GM21367 (cell line): Measurements from ENCODE around the gene GSTT4.
A peak's percentile ranks its signal among the peaks of the same experiment; 100 is the strongest.
"Not testable (repeated sequence)": the region's sequence is repeated elsewhere in the genome, so short reads cannot be mapped to it uniquely, and the experiment has no call there.

Experiments used
- ATAC-seq: cut with Tn5 transposase; IDR thresholded peaks from one replicate; pipeline ENCODE4 v1.9.1; 2021; ENCODE audit not compliant: unreplicated experiment

GSTT4 gene

DNA sequence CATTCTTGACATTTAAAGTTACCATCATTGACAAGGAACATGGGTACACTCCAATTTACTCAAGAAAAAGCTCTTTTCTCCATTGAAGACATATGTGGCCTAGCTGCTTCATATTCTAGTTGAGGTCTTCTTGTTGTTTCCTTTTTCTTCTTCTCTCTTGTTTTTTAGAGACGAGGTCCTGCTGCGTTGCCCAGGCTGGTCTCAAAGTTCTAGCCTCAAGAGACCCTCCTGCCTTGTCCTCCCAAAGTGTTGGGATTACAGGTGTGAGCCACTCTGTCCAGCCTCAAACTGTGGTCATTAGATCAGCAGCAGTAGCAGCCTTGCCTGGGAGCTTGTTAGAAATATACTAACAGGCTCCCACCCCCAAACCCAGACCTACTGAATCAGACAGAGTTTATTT lies 12.2 kb downstream of the GSTT4 start:
- ATAC-seq: not testable (repeated sequence)

DNA sequence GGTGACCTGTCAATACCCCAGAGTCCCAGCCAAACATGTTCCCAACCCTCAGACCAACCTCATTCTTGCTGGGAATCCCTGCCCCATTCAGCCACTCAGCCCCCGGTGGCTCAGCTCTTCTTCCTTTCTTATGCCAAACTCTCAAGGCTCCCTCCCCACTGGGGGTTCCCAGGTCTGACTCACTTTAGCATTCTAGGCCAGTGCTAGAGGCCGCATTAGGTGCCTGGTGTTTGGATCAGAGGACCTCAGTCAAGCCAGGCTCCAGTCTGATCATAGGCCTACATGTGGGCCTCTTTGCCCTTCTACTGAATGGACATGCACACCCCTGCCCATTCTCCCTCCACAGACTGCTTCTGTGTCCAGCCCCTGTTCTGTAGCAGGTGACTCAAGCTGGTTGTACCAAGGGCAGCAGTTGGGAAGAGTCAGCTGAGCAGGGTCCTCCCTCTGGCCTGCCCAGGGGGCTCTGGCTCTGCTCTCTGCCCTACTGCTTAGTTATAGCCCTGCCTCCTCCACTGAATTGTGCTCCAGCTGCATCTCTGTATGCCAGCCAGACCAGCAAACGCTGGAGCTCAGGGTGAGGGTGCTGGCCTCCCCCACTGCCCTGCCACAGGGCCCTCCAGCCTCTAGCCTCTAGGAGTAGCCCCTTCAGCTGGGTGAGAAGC lies 15.5 kb downstream of the GSTT4 start:
- ATAC-seq: not testable (repeated sequence)

DNA sequence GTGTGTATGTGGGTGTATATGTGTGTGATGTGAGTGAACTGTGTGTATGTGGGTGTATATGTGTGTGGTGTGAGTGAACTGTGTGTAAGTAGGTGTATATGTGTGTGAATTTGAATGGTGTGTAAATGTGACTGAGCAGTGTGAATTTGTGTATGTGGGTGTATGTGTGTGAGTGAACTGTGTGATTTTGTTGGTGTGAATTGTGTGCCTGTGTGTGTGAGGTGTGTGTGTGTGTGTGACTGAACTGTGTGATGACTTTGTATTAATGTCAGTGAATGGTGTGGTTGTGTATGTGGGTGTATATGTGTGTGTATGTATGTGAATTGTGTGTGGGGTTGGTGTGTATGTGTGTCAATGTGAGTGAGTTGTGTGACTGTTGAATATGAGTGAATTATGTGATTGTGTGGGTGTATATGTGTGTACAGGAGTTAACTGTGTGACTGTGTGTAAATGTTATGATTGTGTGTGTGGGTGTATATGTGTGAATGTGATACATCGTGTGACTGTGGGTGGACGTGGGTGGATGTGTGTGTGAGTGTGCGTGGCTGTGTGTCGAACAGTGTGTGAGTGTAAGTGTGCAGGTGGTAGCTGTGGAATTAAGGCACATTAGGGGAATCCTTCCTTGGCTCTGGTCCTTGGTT lies 18.6 kb downstream of the GSTT4 start:
- ATAC-seq: not testable (repeated sequence)

DNA sequence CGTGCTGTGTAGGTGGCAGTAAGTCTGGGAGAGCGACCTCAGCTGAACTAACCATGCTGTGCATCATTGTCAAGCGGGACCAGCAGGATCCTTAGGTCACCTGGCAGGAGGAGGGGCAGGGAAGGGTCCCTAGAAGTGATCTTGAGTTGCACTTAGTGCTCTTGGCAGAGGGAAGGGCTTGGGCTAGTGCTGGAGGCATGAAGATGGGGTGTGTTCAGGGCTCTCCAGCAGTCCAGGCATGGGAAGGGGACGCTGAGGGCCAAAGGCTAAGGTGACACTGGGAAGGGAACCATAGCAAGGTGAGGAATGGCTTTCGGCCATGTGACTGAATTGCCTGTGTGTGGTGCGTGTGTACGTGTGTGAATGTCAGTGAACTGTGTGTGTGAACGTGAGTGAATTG lies 19.2 kb downstream of the GSTT4 start:
- not testable (repeated sequence) for ATAC-seq

DNA sequence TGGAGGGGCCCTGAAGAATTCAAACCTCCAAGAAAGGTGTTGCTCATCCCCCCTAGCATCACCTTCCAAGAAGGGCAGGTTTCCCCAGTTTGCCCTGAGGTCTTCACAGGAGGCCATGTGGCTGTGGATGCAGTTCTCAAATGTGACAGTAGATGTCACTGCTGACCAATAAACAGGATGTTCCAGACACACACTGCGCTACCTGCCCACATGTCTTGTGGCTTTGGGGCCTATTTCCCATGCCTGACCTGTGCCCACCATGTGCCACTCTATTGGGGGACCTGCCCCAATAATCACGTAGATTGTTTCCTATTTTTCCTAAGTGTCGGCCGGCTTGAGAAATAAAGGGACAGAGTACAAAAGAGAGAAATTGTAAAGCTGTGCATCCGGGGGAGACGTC lies 20.8 kb downstream of the GSTT4 start:
- no peak for ATAC-seq

DNA sequence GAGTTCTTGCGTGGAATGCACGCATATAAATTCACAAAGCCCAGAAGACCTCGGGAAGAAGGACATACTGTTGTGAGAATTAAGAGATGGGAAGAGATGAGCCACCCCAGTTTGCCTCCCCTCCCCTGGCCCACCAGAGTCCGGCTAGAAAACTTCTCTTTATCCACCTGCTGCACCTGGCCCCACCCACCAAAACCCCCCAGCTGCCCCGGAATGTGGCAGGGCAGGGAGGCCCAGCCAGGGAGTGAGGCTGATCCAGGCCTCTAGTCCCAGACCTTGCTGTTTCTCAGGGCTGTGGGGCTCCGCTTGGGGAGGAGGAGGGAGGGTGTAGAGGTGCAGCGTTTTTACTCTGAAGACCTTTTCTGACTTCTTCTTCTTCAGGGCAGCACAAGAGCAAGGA lies 24.7 kb downstream of the GSTT4 start:
- ATAC-seq: not testable (repeated sequence)

DNA sequence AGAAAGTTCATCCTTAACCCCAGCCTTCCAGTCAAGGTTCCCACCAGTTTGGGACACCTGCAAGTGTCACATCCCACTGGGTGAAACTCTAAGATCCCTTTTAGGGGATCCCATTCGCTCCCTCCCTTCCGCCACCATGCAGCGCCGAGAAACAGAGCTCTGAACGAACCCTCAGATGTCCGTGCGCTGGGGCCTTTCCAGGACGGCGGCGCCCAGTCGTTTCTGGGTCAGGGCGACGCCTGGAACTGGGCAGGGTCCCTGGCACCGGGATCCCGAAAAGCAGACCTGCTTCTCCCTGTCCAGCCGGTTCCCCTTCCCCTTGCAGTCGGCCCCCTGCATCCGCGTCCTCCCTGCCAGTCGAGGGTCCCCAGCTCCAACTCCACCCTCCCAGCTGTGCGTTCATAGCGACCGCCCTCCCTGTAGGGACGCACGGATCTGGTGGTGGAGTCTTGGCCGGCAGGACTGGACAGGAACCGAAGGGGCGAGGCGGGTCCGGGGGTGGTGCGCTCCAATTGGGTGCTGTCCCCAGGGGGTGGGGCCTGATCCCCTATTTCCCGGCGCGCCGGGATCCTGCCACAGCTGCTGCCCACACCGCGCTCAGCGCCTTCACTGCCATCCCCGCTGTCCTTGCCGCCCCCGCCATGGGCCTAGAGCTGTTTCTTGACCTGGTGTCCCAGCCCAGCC lies 25.6 kb downstream of the GSTT4 start, which contains the start of gene GSTT2:
GSTT2 (plus strand) TSS at position 578 of the 684 bp plus-strand sequence.
- ATAC-seq: not testable (repeated sequence)

DNA sequence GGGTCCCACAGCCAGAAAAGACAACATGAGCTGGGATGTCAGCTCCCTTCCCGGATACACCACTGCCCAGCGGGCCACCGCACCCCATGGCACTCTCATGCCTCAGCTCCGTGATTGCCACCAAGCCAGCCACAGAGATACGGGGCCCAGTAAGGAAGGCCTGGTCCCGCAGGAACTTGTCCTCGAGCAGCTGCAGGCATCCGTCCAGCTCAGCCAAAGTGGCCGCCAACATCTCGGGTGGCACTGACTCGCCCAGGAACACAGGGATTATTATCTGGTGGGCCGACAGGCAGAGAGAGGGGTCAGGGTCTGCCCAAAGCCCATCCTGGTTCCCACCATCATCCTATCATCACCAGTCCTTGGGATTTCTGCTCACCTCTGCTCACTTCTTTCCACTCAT lies 27.9 kb downstream of the GSTT4 start:
- ATAC-seq: not testable (repeated sequence)

DNA sequence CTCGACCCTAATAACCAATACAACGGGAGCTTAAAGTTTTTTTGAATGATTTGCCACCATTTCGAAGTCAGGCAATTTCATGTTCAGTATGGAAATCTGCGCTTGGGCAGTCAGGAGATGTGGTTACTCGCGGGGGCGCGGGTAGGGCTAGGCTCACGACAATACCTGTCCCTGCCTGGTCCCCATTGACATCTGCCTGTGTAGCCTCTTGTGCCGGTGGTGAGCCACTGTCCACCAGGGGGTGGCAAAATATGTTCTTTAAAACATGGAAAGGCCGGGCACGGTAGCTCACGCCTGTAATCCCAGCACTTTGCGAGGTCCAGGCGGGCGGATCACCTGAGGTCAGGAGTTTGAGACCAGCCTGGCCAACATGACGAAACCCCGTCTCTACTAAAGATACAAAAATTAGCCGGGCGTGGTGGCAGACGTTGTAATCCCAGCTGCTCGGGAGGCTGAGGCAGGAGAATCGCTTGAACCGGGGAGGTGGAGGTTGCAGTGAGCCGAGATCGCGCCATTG lies 30.4 kb downstream of the GSTT4 start:
- not testable (repeated sequence) for ATAC-seq

DNA sequence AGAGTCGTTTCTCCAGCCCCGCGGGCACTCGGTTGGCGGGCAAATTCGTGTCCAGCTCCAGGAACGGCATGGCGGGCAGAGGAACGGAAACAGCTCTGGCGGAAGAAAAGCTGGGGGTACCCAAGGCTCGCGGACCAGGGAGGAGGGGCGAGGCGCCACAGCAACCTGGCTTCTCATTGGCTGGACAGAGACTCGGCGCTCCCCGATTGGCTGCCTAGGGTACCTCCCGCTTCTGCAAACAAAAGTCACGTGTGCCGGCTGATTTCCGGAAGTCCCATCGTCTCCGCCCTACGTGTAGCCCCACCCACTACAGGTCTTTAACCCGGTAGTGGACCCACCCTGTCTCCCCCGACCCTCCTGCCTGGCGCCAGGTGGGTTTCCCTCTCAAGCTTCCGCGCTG lies 30.9 kb downstream of the GSTT4 start, which contains the start of gene DDT:
DDT (minus strand) TSS at position 97 of the 400 bp plus-strand sequence; CDS start at position 70, 27 bp downstream.
- ATAC-seq: peak; percentile 61

DNA sequence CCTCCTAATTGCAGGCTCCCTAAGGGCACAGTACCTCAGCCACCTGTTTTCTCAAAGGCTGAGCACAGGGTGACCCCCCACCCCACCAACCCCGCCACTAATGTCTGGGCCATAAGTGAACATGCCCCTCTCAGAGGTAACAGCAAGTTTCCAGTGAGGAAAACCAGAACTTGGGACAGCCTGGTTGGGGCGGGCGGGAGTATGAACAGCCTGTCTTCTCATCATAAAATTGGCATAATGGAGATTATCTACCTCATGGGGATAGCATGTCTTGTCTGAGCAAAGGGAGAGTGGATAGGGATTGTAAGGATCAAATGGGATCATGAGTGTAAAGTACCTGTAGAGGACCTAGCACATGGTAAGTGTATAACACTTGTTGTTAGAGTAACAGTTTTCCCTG lies 33.3 kb downstream of the GSTT4 start:
- not testable (repeated sequence) for ATAC-seq

DNA sequence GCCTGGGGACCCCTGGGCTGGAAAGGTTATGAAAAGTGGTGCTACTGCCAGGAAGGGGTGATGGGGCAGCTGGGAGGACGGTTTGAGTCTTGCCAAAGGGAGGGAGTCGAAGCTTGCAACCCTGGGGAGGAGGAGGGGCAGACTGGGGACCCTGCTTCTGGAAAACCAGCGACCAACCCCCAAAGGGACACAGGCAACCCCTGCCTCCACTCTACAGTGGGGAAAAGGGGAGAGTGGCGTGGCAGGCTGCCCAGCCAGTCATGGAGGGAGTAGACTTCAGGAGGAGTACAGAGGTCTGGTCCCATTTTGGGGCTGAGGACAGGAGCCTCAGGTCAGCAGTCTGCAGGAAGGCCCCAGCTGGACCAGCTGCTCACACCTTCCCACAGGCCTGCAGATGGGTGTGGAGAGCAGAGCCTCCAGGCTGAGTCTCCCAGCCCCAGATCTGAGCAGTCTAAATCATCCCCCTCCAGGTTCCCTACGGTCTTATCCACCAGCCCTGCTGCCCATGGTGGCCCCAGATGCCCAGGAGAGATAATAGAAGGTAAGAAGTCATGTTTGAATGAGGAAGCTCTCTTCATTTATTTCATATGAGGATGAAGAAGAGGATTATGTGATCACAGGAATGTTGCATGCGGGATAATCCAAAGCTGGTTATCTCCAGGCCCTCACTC lies 34.3 kb downstream of the GSTT4 start:
- no peak for ATAC-seq

DNA sequence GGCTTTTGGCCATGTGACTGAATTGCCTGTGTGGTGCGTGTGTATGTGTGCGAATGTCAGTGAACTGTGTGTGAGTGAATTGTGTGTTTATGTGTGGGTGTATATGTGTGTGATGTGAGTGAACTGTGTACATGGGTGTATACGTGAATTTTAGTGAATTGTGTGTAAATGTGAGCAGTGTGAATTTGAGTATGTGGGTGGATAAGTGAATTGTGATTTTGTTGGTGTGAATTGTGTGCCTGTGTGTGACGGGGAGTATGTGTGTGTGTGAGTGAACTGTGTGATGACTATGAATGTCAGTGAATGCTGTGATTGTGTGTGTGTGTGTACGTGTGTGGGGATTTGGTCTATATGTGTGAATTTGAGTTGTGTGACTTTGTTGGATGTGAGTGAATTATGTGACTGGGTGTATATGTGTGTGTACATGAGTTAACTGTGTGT lies 35.0 kb downstream of the GSTT4 start:
- no peak for ATAC-seq

DNA sequence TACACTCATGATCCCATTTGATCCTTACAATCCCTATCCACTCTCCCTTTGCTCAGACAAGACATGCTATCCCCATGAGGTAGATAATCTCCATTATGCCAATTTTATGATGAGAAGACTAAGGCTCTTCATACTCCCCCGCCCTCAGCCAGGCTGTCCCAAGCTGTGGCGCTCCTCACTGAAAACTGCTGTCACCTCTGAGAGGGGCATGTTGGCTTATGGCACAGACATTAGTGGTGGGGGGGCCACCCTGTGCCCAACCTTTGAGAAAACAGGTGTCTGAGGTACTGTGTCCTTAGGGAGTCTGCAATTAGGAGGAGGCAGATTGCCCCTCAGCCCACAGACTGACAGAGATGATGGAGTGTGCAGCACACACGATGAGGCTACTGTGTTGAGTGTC lies 36.2 kb downstream of the GSTT4 start:
- ATAC-seq: no peak

DNA sequence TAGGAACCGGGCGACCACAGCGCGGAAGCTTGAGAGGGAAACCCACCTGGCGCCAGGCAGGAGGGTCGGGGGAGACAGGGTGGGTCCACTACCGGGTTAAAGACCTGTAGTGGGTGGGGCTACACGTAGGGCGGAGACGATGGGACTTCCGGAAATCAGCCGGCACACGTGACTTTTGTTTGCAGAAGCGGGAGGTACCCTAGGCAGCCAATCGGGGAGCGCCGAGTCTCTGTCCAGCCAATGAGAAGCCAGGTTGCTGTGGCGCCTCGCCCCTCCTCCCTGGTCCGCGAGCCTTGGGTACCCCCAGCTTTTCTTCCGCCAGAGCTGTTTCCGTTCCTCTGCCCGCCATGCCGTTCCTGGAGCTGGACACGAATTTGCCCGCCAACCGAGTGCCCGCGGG lies 38.7 kb downstream of the GSTT4 start, which contains the start of gene DDTL:
DDTL (plus strand) TSS at position 321 of the 400 bp plus-strand sequence; CDS start at position 348, 27 bp downstream.
- peak; percentile 84 for ATAC-seq

DNA sequence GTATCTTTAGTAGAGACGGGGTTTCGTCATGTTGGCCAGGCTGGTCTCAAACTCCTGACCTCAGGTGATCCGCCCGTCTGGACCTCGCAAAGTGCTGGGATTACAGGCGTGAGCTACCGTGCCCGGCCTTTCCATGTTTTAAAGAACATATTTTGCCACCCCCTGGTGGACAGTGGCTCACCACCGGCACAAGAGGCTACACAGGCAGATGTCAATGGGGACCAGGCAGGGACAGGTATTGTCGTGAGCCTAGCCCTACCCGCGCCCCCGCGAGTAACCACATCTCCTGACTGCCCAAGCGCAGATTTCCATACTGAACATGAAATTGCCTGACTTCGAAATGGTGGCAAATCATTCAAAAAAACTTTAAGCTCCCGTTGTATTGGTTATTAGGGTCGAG lies 39.2 kb downstream of the GSTT4 start:
- not testable (repeated sequence) for ATAC-seq

DNA sequence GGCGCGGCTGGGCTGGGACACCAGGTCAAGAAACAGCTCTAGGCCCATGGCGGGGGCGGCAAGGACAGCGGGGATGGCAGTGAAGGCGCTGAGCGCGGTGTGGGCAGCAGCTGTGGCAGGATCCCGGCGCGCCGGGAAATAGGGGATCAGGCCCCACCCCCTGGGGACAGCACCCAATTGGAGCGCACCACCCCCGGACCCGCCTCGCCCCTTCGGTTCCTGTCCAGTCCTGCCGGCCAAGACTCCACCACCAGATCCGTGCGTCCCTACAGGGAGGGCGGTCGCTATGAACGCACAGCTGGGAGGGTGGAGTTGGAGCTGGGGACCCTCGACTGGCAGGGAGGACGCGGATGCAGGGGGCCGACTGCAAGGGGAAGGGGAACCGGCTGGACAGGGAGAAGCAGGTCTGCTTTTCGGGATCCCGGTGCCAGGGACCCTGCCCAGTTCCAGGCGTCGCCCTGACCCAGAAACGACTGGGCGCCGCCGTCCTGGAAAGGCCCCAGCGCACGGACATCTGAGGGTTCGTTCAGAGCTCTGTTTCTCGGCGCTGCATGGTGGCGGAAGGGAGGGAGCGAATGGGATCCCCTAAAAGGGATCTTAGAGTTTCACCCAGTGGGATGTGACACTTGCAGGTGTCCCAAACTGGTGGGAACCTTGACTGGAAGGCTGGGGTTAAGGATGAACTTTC lies 44.0 kb downstream of the GSTT4 start, which contains the start of gene GSTT2B:
GSTT2B (minus strand) TSS at position 112 of the 688 bp plus-strand sequence; CDS start at position 48, 64 bp downstream.
- not testable (repeated sequence) for ATAC-seq

DNA sequence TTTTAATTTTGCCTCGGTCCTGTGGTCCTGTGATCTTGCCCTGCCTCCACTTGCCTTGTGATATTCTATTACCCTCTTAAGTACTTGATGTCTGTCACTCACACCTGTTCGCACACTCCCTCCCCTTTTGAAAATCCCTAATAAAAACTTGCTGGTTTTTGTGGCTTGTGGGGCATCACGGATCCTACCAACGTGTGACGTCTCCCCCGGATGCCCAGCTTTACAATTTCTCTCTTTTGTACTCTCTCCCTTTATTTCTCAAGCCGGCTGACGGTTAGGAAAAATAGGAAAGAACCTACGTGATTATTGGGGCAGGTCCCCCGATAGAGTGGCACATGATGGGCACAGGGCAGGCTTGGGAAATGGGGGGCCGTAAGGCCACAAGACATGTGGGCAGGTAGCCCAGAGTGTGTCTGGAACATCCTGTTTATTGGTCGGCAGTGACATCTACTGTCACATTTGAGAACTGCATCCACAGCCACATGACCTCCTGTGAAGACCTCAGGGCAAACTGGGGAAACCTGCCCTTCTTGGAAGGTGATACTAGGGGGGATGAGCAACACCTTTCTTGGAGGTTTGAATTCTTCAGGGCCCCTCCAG lies 48.9 kb downstream of the GSTT4 start:
- ATAC-seq: not testable (repeated sequence)

DNA sequence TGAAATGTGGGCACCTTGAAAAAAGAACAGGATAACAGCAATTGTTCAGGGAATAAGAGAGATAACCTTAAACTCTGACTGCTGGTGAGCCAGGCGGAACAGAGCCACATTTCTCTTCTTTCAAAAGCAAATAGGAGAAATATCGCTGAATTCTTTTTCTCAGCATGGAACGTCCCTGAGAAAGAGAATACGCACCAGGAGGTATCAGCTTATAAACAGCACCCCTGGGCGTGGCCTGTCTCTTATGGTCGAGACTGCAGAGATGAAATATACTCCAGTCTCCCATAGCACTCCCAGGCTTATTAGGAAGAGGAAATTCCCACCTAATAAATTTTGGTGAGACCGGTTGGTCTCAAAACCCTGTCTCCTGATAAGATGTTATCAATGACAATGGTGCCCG lies 49.4 kb downstream of the GSTT4 start:
- not testable (repeated sequence) for ATAC-seq

DNA sequence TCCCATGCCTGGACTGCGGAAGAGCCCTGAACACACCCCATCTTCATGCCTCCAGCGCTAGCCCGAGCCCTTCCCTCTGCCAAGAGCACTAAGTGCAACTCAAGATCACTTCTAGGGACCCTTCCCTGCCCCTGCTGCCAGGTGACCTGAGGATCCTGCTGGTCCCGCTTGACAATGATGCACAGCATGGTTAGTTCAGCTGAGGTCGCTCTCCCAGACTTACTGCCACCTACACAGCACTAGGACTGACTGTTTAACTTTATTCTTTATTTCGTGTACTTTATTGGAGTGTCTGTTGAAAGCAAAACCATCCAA lies 50.3 kb downstream of the GSTT4 start:
- not testable (repeated sequence) for ATAC-seq
